B cell (primary cell): ENCODE measurements around the gene MAT1A. TPM values are rescaled to one million over a fixed set of nuclear protein-coding genes. Genes with fewer than 3 reads are reported as not detected.

Source experiments
- ATAC-seq: fragments of 200-7000 bp; cut with Tn5 transposase; one replicate; pipeline ENCODE4 v1.10.0; 2021; ENCODE audit warnings: low read depth, mild to moderate bottlenecking, moderate number of reproducible peaks, moderate library complexity
- CTCF ChIA-PET: fragments of 350-600 bp; sonication (Branson Sonifier 250); formaldehyde crosslinking; loops from one replicate; lab custom pipeline; 2021; ENCODE audit warnings: antibody characterized with exemption, inconsistent platforms; lab: Charles Lee
- POLR2A ChIA-PET: fragments of 350-600 bp; sonication (Branson Sonifier 250); formaldehyde crosslinking; loops from one replicate; lab custom pipeline; 2021; ENCODE audit warnings: antibody characterized with exemption; lab: Charles Lee
- DNase-seq: peaks from one replicate; pipeline ENCODE4 v3.0.0; 2013
- H2AFZ ChIP-seq: 2 replicates; pipeline ENCODE4 v1.6.1; 2012; ENCODE audit warnings: mild to moderate bottlenecking, low read depth, low read length; ENCODE audit not compliant: insufficient read depth, poor library complexity, severe bottlenecking
- H3K27ac ChIP-seq, 2 donors: 1 replicate in 1 of 2; 2 replicates in 1 of 2; pipeline ENCODE4 v1.5.1; 2012 to 2013; ENCODE audit warnings: low read length in 2 of 2, mild to moderate bottlenecking in 2 of 2, moderate library complexity in 1 of 2
- H3K27me3 ChIP-seq, 4 experiments: fragments of 200-600 bp in 1 of 4; sonication (generic) in 1 of 4; replicated peaks in 1 of 4; 1 replicate in 2 of 4; 2 replicates in 2 of 4; pipeline versions ENCODE4 v1.6.1 to v1.7.0; 2013 to 2016; ENCODE audit warnings: low read length in 3 of 4, mild to moderate bottlenecking in 2 of 4, mixed read lengths in 1 of 4, moderate library complexity in 1 of 4; ENCODE audit not compliant: insufficient read depth in 4 of 4, control insufficient read depth in 3 of 4; ENCODE audit errors: control extremely low read depth in 1 of 4
- H3K36me3 ChIP-seq, 2 experiments: replicated peaks in 1 of 2; 1 replicate in 1 of 2; 2 replicates in 1 of 2; pipeline versions ENCODE4 v1.6.1 to v1.7.1; 2013; ENCODE audit warnings: low read length in 1 of 2; ENCODE audit not compliant: insufficient read depth in 2 of 2, control insufficient read depth in 1 of 2; ENCODE audit errors: control extremely low read depth in 1 of 2, extremely low read depth in 1 of 2
- H3K4me1 ChIP-seq, 2 donors: fragments of 200-600 bp in 1 of 2; sonication (generic) in 1 of 2; 1 replicate in 1 of 2; 2 replicates in 1 of 2; pipeline versions ENCODE4 v1.5.1 to v1.6.1; 2013 to 2017; ENCODE audit warnings: low read length in 2 of 2; ENCODE audit not compliant: control insufficient read depth in 2 of 2, insufficient read depth in 2 of 2
- H3K4me2 ChIP-seq: replicated peaks from 2 replicates; pipeline ENCODE3; 2012; ENCODE audit warnings: mild to moderate bottlenecking, low read depth, low read length; ENCODE audit not compliant: poor library complexity, severe bottlenecking
- H3K4me3 ChIP-seq, 5 experiments: fragments of 200-600 bp in 1 of 5; sonication (generic) in 1 of 5; 1 replicate in 3 of 5; 2 replicates in 2 of 5; pipeline versions ENCODE4 v1.5.1 to v1.7.0; 2011 to 2016; ENCODE audit warnings: low read length in 4 of 5, mild to moderate bottlenecking in 4 of 5, low read depth in 2 of 5, control low read depth in 1 of 5, moderate library complexity in 1 of 5; ENCODE audit not compliant: insufficient read depth in 1 of 5; ENCODE audit errors: control extremely low read depth in 1 of 5, extremely low read depth in 1 of 5
- H3K79me2 ChIP-seq: fragments of 200-600 bp; sonication (generic); one replicate; pipeline ENCODE4 v1.6.0; 2016; ENCODE audit warnings: low read length; ENCODE audit not compliant: control insufficient read depth, insufficient read depth
- H3K9ac ChIP-seq: fragments of 200-600 bp; sonication (generic); 2 replicates; pipeline ENCODE4 v1.6.1; 2017; ENCODE audit warnings: mild to moderate bottlenecking, low read length, moderate library complexity
- H3K9me3 ChIP-seq, 3 donors: one replicate each; pipeline versions ENCODE4 v1.6.1 to v1.7.1; 2013; ENCODE audit warnings: low read length in 2 of 3; ENCODE audit not compliant: control insufficient read depth in 2 of 3, insufficient read depth in 1 of 3; ENCODE audit errors: control extremely low read depth in 1 of 3
- H4K20me1 ChIP-seq: 2 replicates; pipeline ENCODE4 v1.6.0; 2012; ENCODE audit warnings: mild to moderate bottlenecking, low read length; ENCODE audit not compliant: insufficient read depth, control insufficient read depth, poor library complexity, severe bottlenecking
- H3K27ac Mint-ChIP-seq: one replicate; pipeline ENCODE4 v1.8.0; 2021; ENCODE audit warnings: mixed read lengths
- H3K27me3 Mint-ChIP-seq: one replicate; pipeline ENCODE4 v1.8.0; 2021; ENCODE audit warnings: mixed read lengths
- H3K4me1 Mint-ChIP-seq: one replicate; pipeline ENCODE4 v1.8.0; 2021; ENCODE audit warnings: mixed read lengths
- H3K4me3 Mint-ChIP-seq: one replicate; pipeline ENCODE4 v1.8.0; 2021; ENCODE audit warnings: mixed read lengths
- H3K9me3 Mint-ChIP-seq: one replicate; pipeline ENCODE4 v1.8.0; 2022; ENCODE audit warnings: mixed read lengths; ENCODE audit not compliant: insufficient read depth
- EZH2 ChIP-seq: IDR thresholded peaks from 2 replicates; pipeline ENCODE4 v1.6.1; 2012; ENCODE audit warnings: borderline replicate concordance, low read depth, mild to moderate bottlenecking, moderate library complexity, low read length; ENCODE audit not compliant: insufficient read depth, poor library complexity, severe bottlenecking
- WGBS: methylation state at CpG from one replicate; pipeline ENCODE4 v1.1.5; 2013; ENCODE audit warnings: missing lambda C conversion rate; ENCODE audit not compliant: insufficient coverage; 5-methylcytosine and 5-hydroxymethylcytosine counted together
- intact Hi-C: fragments of 100-400 bp; cut with micrococcal nuclease; formaldehyde crosslinking; loops from one replicate; pipeline ENCODE4 v1.10.0; 2022
- polyA plus RNA-seq: library from polyadenylated mRNA; depleted of rRNA; stranded (reverse); fragments of >200 nt; gene quantifications from 2 replicates; pipeline ENCODE4 v1.2.3, GENCODE V29; 2012
- total RNA-seq, 2 donors: library from RNA; stranded (reverse); fragments of 120-200 nt in 1 of 2; gene quantifications; 1 replicate in 1 of 2; 2 replicates in 1 of 2; pipeline versions ENCODE4 v1.2.3 to v1.2.4, GENCODE V29; 2013 to 2022
- TF ChIP-seq, protein P1 (sequence below): fragments of 200-600 bp; IDR thresholded peaks from one replicate; pipeline ENCODE4 v1.8.0; 2022; ENCODE audit warnings: antibody characterized with exemption, mild to moderate bottlenecking

Gene MAT1A
- total and polyA plus RNA-seq, 2 donors (not counting 1 experiment from before 2014, with no cell fraction given): not detected

DNA sequence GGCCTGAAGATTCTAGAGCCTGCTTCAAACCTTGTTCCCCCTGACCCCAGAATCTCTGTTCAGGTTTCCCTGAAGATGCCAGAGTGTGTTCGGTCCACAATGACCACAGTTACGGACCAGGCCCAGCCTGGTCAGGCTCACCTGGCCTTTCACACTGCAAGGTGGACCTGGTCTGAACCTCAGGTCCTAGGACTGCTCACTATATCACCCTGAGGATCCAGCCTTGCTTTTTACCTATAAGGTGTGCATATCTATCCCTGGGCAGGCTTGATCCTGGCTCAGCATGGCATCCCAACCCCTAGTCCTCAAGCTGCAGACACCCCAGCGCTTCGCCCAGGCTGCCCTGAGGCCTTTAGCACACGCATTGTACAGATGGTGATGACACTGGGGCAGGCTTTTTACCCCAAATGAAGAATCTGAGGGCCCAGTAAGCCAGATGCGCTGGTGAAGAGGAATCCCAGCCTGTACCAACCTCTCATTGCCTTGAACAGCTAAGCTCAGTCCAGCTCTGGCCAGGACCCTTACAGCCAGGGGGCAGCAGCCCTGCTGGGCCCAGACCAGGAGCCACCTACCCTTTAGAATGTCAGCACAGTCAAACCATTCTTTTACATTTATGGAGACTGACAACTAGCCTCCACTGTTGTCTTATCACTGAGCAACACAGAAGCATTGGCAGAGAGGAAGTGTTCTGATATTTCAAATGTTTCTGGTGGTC is 28.0 kb downstream of the MAT1A start:
- Histone ChIP-seq H3K36me3 (no peaks in the 10 kb centered on the region), H2AFZ (no peak overlapping the region), H3K27me3 (peaks cover 0 to 2% (median 0%) of the 10 kb centered on the region in 4 experiments), H3K9ac (no peak overlapping the region), H3K79me2 (no peaks in the 10 kb centered on the region), H3K4me3 (no peak overlapping the region), H3K27ac (no peak overlapping the region), H3K9me3 (no peaks in the 10 kb centered on the region), H4K20me1 (no peaks in the 10 kb centered on the region), H3K4me2 (no peak overlapping the region), H3K4me1 (no peaks in the 10 kb centered on the region)
- Mint-ChIP-seq H3K4me3 (no peak overlapping the region), H3K27ac (no peak overlapping the region), H3K27me3 (peaks cover 7% of the 10 kb centered on the region), H3K4me1 (no peaks in the 10 kb centered on the region), H3K9me3 (peaks cover 2% of the 10 kb centered on the region)
- ATAC-seq (no peak), DNase-seq (no peak)
- whole genome bisulfite sequencing: 100% methylated on average over 5 of the region's 6 CpGs
- ChIA-PET POLR2A (interaction anchor here (0.6 kb wide), 1 partner anchor 118 kb away, joined by 3 read pairs; no protein-coding TSS in a partner anchor), CTCF (interaction anchor here (0.6 to 3.4 kb wide), 5 partner anchors 76 to 195 kb away, joined by 3 to 27 read pairs (median 3); no protein-coding TSS in a partner anchor)
- TF ChIP-seq EZH2: no peak
- TF ChIP-seq, protein P1, sequence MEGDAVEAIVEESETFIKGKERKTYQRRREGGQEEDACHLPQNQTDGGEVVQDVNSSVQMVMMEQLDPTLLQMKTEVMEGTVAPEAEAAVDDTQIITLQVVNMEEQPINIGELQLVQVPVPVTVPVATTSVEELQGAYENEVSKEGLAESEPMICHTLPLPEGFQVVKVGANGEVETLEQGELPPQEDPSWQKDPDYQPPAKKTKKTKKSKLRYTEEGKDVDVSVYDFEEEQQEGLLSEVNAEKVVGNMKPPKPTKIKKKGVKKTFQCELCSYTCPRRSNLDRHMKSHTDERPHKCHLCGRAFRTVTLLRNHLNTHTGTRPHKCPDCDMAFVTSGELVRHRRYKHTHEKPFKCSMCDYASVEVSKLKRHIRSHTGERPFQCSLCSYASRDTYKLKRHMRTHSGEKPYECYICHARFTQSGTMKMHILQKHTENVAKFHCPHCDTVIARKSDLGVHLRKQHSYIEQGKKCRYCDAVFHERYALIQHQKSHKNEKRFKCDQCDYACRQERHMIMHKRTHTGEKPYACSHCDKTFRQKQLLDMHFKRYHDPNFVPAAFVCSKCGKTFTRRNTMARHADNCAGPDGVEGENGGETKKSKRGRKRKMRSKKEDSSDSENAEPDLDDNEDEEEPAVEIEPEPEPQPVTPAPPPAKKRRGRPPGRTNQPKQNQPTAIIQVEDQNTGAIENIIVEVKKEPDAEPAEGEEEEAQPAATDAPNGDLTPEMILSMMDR: no peak
- intact Hi-C loops: no loop called here
